ENCODE measurements around the gene NIBAN1. TPM values are rescaled to one million over a fixed set of nuclear protein-coding genes. Genes with fewer than 3 reads are reported as not detected.

NIBAN1 gene
- total RNA-seq, 2 donors from 2014 or later, result 209 to 215 TPM

DNA sequence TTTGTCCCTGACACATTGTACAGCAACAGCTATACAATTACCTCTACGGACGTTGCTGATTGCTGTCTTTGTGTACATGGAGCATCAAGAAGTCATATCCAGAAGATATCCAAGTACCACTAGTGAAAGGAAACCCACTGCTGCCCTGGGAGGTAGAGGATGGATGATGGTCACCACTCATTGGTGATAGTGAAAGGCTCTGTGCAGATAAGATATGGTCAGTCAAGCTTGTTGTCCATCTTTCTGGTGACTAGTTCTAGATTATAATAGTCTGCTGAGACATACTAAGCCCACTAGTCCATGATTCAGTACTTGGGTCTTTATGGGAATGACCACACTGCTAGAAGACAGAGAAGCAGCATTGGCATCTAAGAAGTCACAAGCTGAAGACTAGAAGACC lies 30.3 kb downstream of the NIBAN1 start:
- Histone ChIP-seq H3K27ac (peak overlapping the region; percentile 65 to 86), H3K4me3 (no peak overlapping the region), H3K4me1 (ENCODE audit: control insufficient read depth in 1 of 2, low read depth in 2 of 2) (peaks cover 48 to 84% of the 10 kb centered on the region in 2 donors), H3K9me3 (no peaks in the 10 kb centered on the region), H3K27me3 (replicated peaks; ENCODE audit: insufficient read depth) (no peaks in the 10 kb centered on the region), H3K36me3 (no peaks in the 10 kb centered on the region)
- ATAC-seq (ENCODE audit: insufficient number of reproducible peaks, low FRiP score, low read depth) (no peak), DNase-seq (ENCODE audit: low spot score) (no peak)
- TF ChIP-seq, protein P1, sequence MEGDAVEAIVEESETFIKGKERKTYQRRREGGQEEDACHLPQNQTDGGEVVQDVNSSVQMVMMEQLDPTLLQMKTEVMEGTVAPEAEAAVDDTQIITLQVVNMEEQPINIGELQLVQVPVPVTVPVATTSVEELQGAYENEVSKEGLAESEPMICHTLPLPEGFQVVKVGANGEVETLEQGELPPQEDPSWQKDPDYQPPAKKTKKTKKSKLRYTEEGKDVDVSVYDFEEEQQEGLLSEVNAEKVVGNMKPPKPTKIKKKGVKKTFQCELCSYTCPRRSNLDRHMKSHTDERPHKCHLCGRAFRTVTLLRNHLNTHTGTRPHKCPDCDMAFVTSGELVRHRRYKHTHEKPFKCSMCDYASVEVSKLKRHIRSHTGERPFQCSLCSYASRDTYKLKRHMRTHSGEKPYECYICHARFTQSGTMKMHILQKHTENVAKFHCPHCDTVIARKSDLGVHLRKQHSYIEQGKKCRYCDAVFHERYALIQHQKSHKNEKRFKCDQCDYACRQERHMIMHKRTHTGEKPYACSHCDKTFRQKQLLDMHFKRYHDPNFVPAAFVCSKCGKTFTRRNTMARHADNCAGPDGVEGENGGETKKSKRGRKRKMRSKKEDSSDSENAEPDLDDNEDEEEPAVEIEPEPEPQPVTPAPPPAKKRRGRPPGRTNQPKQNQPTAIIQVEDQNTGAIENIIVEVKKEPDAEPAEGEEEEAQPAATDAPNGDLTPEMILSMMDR (IDR thresholded peaks at IDR 0.05), result no peak

GRCh38 chr1:184941735-184942134 lies 32.6 kb downstream of the NIBAN1 start:
- Histone ChIP-seq H3K27ac (peak overlapping the region in 1 of 2 donors; percentile 29), H3K4me3 (no peak overlapping the region), H3K4me1 (ENCODE audit: control insufficient read depth in 1 of 2, low read depth in 2 of 2) (peaks cover 43 to 88% of the 10 kb centered on the region in 2 donors), H3K36me3 (no peaks in the 10 kb centered on the region), H3K27me3 (replicated peaks; ENCODE audit: insufficient read depth) (no peaks in the 10 kb centered on the region), H3K9me3 (no peaks in the 10 kb centered on the region)
- TF ChIP-seq, protein P1 (IDR thresholded peaks at IDR 0.05), result no peak
- ATAC-seq (ENCODE audit: insufficient number of reproducible peaks, low FRiP score, low read depth) (no peak), DNase-seq (ENCODE audit: low spot score) (no peak)

DNA sequence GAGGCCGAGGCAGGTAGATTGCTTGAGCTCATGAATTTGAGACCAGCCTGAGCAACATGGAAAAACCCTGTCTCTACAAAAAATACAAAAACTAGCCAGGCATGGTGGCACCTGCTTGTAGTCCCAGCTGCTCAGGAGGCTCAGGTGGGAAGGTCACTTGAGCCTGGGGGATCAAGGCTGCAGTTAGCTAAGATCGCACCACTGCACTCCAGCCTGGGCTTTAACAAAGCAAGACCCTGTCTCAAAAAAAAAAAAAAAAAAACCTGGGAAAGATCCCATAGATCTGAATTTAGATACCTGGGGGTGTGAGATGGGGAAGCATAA lies 32.9 kb downstream of the NIBAN1 start:
- H3K4me3 ChIP-seq, result no peak overlapping the region
- no peaks in the 10 kb centered on the region for H3K9me3 ChIP-seq
- peak overlapping the region in 1 of 2 donors; percentile 29 for H3K27ac ChIP-seq
- H3K27me3 ChIP-seq (replicated peaks; ENCODE audit: insufficient read depth), result no peaks in the 10 kb centered on the region
- ATAC-seq (ENCODE audit: insufficient number of reproducible peaks, low FRiP score, low read depth) (no peak), DNase-seq (ENCODE audit: low spot score) (no peak)
- peaks cover 41 to 88% of the 10 kb centered on the region in 2 donors for H3K4me1 ChIP-seq (ENCODE audit: control insufficient read depth in 1 of 2, low read depth in 2 of 2)
- H3K36me3 ChIP-seq, result no peaks in the 10 kb centered on the region
- TF ChIP-seq, protein P1 (IDR thresholded peaks at IDR 0.05), result no peak

GRCh38 chr1:184940694-184941409 lies 33.5 kb downstream of the NIBAN1 start:
- H3K9me3 ChIP-seq, result no peaks in the 10 kb centered on the region
- H3K27me3 ChIP-seq (replicated peaks; ENCODE audit: insufficient read depth), result no peaks in the 10 kb centered on the region
- H3K4me1 ChIP-seq (ENCODE audit: control insufficient read depth in 1 of 2, low read depth in 2 of 2), result peaks cover 43 to 90% of the 10 kb centered on the region in 2 donors
- TF ChIP-seq, protein P1 (IDR thresholded peaks at IDR 0.05), result no peak
- no peak for ATAC-seq (ENCODE audit: insufficient number of reproducible peaks, low FRiP score, low read depth)
- H3K36me3 ChIP-seq, result no peaks in the 10 kb centered on the region
- no peak for DNase-seq (ENCODE audit: low spot score)
- H3K27ac ChIP-seq, result peak overlapping the region in 1 of 2 donors; percentile 29
- no peak overlapping the region for H3K4me3 ChIP-seq

DNA sequence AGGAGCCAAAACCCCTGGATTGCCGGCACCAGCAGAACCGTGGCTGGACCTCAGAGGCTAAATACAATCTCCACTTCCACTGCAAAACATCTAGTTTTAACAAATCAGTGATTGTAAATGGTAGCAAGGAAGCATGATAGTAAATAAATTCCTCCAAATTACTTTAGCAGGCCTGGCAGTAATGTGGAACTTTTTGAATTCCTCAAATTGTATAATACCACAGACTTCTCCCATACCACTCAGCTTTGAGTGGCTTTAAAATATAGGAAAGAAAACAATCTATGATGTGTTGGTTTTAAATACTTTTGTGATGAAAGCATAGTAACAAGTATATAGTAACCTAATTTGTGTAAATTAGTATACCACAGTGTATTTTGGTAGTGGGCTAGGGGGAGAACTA lies 34.1 kb downstream of the NIBAN1 start:
- no peaks in the 10 kb centered on the region for H3K36me3 ChIP-seq
- no peaks in the 10 kb centered on the region for H3K9me3 ChIP-seq
- no peak for DNase-seq (ENCODE audit: low spot score)
- no peaks in the 10 kb centered on the region for H3K27me3 ChIP-seq (replicated peaks; ENCODE audit: insufficient read depth)
- H3K4me1 ChIP-seq (ENCODE audit: control insufficient read depth in 1 of 2, low read depth in 2 of 2), result peaks cover 40 to 86% of the 10 kb centered on the region in 2 donors
- H3K4me3 ChIP-seq, result no peak overlapping the region
- ATAC-seq (ENCODE audit: insufficient number of reproducible peaks, low FRiP score, low read depth), result no peak
- H3K27ac ChIP-seq, result peak overlapping the region; percentile 5 to 31
- TF ChIP-seq, protein P1 (IDR thresholded peaks at IDR 0.05), result no peak

Measured in thoracic aorta (tissue), 2 donors.